Ectodermal cell (in vitro differentiated cells): ENCODE data around the gene GPR32.
"Not testable (repeated sequence)": the region's sequence is repeated elsewhere in the genome, so short reads cannot be mapped to it uniquely, and the experiment has no call there.

Experiments
- H3K27ac ChIP-seq: 2 replicates; pipeline ENCODE4 v1.7.0; 2013; ENCODE audit warnings: mild to moderate bottlenecking, low read depth, low read length; ENCODE audit not compliant: insufficient read depth, poor library complexity, severe bottlenecking
- H3K27me3 ChIP-seq: 2 replicates; pipeline ENCODE4 v1.7.0; 2013; ENCODE audit warnings: mild to moderate bottlenecking, low read length; ENCODE audit not compliant: insufficient read depth, control insufficient read depth, poor library complexity, severe bottlenecking
- H3K36me3 ChIP-seq: one replicate; pipeline ENCODE4 v1.7.0; 2013; ENCODE audit warnings: low read length; ENCODE audit not compliant: control insufficient read depth, insufficient read depth
- H3K4me1 ChIP-seq: one replicate; pipeline ENCODE4 v1.7.0; 2013; ENCODE audit warnings: low read length; ENCODE audit not compliant: control insufficient read depth, insufficient read depth
- H3K4me3 ChIP-seq: 2 replicates; pipeline ENCODE4 v1.7.0; 2013; ENCODE audit warnings: low read depth, low read length, control low read depth; ENCODE audit not compliant: insufficient read depth
- H3K9me3 ChIP-seq: 2 replicates; pipeline ENCODE4 v1.7.0; 2013; ENCODE audit warnings: mild to moderate bottlenecking, low read length, moderate library complexity; ENCODE audit not compliant: control insufficient read depth
- WGBS, 2 experiments: methylation state at CpG; one replicate each; pipeline ENCODE4 v1.1.7; 2013; ENCODE audit warnings: missing lambda C conversion rate in 2 of 2; 5-methylcytosine and 5-hydroxymethylcytosine counted together

The GPR32 gene

DNA sequence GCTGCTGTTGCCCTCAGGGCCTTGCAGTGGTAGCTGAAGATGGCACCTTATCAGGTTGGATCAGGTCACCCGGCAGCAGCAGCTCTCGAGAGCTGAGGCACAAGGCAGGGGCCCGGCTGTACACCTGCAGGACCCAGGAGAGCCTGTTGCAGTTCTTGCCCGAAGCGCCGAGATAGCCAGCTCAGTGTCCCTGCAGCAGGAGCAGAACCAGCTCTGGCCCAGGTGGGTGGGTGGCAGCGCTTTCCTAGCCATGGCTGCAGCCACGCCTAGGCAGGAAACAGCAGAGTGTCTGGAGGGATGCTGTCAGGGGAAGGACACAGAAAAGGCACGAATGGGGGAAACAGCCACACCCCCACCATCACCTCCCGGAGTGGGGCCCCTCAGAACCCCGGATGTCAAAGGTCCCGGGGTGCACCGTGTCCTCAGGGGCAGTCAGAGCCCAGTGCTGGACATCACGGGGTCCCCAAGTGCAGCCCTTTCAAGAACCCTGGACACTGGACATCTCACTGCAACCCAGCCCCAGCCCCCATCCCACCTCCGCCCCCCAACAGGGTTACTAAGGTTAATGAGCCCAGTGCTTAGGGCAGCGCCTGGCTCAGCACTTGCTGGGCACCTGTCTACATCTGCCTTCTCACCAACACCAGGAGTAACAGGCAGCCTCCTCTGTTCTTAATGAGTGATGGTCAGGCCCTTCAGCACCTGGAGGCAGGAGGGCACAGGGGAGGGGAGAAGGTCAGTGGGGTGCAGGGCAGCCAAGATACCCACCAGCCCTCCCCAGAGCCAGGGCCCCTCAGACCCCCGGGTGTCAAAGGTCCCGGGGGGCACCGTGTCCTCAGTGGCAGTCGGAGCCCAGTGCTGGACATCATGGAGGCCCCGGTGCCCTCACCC lies 28.6 kb downstream of the GPR32 start:
- Histone ChIP-seq H3K27me3 (no peaks in the 10 kb centered on the region), H3K36me3 (peaks cover 13% of the 10 kb centered on the region), H3K27ac (no peak overlapping the region), H3K4me1 (peaks cover 15% of the 10 kb centered on the region), H3K4me3 (no peak overlapping the region), H3K9me3 (no peaks in the 10 kb centered on the region)
- WGBS, 2 experiments: 95 to 97% methylated on average over 21 of the region's 21 CpGs

DNA sequence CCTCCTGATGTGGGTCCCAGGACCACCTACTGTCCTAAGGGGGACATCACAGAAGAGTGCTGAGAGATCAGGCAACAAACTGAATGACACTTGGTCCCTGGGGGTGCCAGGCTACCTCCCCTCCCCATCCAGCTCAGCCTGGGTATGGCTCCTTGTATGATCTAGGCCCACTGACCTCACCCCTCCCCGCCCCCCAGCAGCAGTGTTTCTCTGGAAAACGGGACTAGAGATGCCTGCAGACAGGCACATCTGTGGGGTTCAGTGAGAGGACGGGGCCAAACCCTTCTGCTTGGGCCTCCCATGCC lies 29.2 kb downstream of the GPR32 start:
- no peaks in the 10 kb centered on the region for H3K27me3 ChIP-seq
- H3K4me1 ChIP-seq: peaks cover 10% of the 10 kb centered on the region
- no peak overlapping the region for H3K4me3 ChIP-seq
- H3K9me3 ChIP-seq: no peaks in the 10 kb centered on the region
- peaks cover 13% of the 10 kb centered on the region for H3K36me3 ChIP-seq
- WGBS, 2 experiments: 94% methylated on average over 3 of the region's 3 CpGs
- H3K27ac ChIP-seq: no peak overlapping the region

DNA sequence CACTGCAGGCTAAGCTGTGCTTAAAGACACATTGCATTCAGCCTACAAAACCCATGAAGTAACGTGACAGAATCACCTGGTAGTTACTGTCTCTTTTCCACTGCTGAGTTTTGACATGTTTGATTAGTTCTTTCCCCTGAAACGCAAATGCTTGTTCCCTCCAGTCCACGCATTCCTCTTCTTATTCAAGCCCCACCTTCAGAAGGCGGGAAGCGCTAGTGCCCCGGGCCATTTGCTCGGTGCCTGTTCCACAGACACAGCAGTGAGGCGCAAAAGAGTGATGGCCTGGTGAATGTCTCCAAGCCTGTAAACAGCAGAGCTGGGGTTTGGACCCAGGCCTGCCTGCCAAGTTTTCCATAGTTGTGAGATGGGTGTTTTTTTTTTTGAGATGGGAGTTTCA lies 30.8 kb downstream of the GPR32 start:
- H3K36me3 ChIP-seq: peaks cover 13% of the 10 kb centered on the region
- H3K9me3 ChIP-seq: no peaks in the 10 kb centered on the region
- H3K27me3 ChIP-seq: no peaks in the 10 kb centered on the region
- no peak overlapping the region for H3K27ac ChIP-seq
- peaks cover 5% of the 10 kb centered on the region for H3K4me1 ChIP-seq
- 94 to 95% methylated on average over 8 of the region's 8 CpGs for WGBS, 2 experiments
- H3K4me3 ChIP-seq: no peak overlapping the region

DNA sequence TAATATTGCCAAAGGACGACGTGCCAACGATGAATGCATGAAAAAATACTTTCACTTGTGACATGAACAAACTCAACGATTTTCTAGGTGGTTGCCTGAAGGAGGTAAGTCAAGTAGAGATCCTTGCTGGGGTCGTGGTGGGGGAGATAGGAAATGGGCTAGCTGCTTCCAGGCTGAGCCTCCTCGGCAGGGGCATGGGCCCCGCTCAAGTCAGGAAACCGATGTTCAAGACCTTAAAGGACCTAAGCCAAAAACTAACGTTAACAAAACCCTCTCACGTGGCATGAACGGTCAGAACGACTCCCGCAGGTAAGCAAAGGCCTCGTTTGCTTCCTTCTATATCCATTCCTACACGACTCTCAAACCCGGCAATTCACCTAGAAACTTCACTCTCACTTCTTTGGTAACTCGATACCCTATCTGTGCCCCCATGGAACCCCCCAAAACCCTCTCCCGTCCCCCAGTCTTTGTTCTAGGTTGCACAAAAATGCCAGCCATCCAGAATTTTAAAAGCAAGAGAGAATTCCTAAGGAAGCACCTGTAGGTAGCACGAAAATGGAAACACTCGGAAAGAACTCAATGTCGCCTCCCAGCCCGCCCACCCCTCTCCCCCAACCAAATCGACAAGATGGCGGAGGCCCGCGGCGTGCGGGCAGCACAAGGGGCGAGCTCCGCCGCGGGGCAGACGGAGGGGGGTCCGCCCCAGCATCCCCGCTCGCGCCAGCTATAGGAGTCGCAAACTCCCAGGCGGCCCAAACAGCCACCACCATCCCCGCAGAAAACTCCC lies 33.6 kb downstream of the GPR32 start:
- WGBS, 2 experiments: 0% methylated on average over 40 of the region's 40 CpGs
- H3K36me3 ChIP-seq: peaks cover 8% of the 10 kb centered on the region
- H3K9me3 ChIP-seq: no peaks in the 10 kb centered on the region
- H3K27ac ChIP-seq: peak overlapping the region; percentile 100
- peaks cover 5% of the 10 kb centered on the region for H3K27me3 ChIP-seq
- peaks cover 5% of the 10 kb centered on the region for H3K4me1 ChIP-seq
- peak overlapping the region; percentile 93 for H3K4me3 ChIP-seq

DNA sequence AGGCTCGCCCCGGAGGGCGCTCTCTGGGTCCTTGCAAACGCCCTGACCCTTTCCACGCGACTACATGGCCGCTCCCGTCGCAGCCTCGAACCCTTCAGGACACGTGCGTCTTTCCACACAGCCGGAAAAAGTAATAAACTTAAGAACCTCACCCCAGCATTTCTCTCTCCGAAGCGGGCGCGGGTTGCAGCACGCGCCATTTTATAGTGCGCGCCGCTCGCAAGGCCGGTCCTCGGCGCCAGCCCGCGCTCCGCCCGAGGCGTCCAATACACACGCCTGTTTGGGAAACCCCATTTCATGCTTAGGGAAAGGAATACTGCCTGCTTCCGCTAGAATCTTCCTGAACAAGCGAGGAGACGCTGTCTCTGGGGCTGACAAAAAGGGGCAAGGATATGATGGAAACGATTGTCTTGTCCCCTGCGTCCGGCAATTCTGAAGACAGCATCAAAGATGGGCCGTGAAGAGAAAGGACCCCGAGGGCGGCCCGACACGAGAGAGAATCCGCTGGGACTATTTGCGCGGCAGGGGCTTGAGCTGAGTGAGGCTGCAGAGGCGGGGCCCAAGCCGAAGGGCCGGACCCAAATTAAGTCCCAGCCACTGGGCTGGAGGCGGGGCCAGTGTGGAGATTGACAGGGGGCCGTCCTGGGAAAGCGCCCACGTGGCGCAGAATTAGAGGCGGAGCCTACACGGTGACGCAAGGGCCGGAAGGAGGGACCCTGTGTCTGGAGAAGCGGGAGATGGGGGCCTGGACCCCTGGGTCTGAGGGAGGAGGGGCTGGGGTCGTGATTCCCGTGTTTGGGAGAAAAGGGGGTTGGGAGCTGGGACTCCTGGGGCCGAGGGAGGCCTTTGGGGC lies 34.4 kb downstream of the GPR32 start:
- 0% methylated on average over 62 of the region's 62 CpGs for WGBS, 2 experiments
- H3K4me1 ChIP-seq: peaks cover 5% of the 10 kb centered on the region
- H3K27ac ChIP-seq: peak overlapping the region; percentile 100
- peak overlapping the region; percentile 93 for H3K4me3 ChIP-seq
- H3K9me3 ChIP-seq: no peaks in the 10 kb centered on the region
- H3K27me3 ChIP-seq: peaks cover 7% of the 10 kb centered on the region
- peaks cover 5% of the 10 kb centered on the region for H3K36me3 ChIP-seq

DNA sequence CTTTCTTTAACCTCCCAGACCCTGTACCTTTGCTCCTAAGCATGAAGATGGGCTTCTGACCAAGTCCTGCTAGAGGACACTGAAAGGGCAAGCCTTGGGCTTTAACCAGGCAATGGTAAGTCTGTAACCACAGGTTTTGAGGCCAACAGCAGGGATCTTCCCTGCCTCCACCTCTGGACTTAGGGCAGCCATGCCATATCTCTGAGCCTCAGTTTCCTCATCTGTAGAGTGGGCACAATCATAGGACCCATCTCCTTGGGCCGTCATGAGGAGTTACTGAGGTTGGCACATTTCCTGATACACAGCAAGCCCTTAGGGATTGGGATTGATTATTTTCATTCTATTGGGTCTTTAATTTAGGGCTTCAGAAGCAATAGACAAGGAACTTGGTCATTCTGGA lies 38.6 kb downstream of the GPR32 start:
- Histone ChIP-seq H3K9me3 (no peaks in the 10 kb centered on the region), H3K4me1 (no peaks in the 10 kb centered on the region)
- WGBS, 2 experiments: 70 to 71% methylated on average over 1 of the region's 1 CpG

DNA sequence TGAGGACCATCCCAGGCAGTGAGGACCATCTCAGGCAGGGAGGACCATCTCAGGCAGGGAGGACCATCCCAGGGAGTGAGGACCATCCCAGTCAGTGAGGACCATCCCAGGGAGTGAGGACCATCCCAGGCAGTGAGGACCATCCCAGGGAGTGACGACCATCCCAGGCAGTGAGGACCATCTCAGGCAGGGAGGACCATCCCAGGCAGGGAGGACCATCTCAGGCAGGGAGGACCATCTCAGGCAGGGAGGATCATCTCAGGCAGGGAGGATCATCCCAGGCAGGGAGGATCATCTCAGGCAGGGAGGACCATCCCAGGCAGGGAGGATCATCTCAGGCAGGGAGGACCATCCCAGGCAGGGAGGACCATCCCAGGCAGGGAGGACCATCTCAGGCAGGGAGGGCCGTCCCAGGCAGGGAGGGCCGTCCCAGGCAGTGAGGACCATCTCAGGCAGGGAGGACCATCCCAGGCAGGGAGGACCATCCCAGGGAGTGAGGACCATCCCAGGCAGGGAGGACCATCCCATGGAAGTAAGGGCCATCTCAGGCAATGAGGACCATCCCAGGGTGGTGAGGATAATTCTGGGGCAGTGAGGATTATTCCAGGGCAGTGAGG lies 41.5 kb downstream of the GPR32 start:
- peaks cover 22% of the 10 kb centered on the region for H3K27me3 ChIP-seq
- not testable (repeated sequence) for H3K4me1 ChIP-seq, H3K36me3 ChIP-seq, H3K27ac ChIP-seq, H3K9me3 ChIP-seq, H3K4me3 ChIP-seq
- 70 to 73% methylated on average over 3 of the region's 3 CpGs for whole genome bisulfite sequencing, 2 experiments

More for the DNA sequence above, 38.6 kb downstream of the GPR32 start:
- no peaks in the 10 kb centered on the region for H3K36me3 ChIP-seq
- H3K4me3 ChIP-seq: no peak overlapping the region
- peaks cover 14% of the 10 kb centered on the region for H3K27me3 ChIP-seq
- no peak overlapping the region for H3K27ac ChIP-seq

DNA sequence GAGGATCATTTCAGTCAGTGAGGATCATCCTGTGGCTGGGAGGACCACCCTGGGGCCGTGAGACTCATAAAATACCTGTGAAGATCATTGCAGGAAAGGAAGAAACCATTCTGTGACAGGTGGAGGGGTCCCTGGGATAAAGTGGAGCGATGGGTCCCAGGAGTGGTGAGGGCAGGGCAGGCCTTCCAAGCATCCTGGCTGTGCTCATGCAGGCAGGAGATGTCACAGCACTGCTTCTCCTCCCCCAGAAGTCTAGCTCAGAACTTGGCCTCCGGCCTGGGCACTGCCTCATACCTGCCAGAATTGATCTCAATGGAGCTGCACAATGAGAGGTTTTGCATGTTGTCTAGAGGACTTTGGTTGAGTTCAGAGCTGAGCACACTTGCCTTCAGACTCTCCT lies 42.2 kb downstream of the GPR32 start:
- Histone ChIP-seq H3K27me3 (peaks cover 26% of the 10 kb centered on the region), H3K27ac (no peak overlapping the region), H3K4me3 (no peak overlapping the region), H3K9me3 (no peaks in the 10 kb centered on the region), H3K36me3 (no peaks in the 10 kb centered on the region), H3K4me1 (no peaks in the 10 kb centered on the region)
- WGBS, 2 experiments: 68 to 71% methylated on average over 3 of the region's 3 CpGs

DNA sequence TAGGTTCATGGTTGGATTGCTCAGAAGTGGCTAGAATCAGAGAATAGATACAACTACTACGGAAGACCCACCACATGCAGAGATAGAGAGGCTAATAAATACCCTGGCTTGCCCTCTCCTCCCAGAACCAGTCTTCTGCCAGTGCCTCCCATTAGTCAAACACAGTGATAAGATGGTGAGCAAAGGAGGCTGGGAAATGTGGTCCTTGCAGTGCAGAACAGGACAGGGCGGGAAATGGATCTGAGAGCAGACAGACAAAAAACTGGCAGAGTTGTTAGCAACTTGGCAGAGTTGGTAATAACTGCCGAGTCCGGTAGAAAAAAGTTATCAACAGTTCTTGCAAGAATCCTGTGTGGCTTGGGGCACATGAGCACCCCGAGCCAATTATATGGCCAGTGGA lies 44.6 kb downstream of the GPR32 start:
- 82 to 88% methylated on average over 5 of the region's 5 CpGs for WGBS, 2 experiments
- Histone ChIP-seq H3K9me3 (no peaks in the 10 kb centered on the region), H3K27me3 (peaks cover 43% of the 10 kb centered on the region), H3K36me3 (no peaks in the 10 kb centered on the region), H3K27ac (no peak overlapping the region), H3K4me1 (peaks cover 5% of the 10 kb centered on the region), H3K4me3 (no peak overlapping the region)
